Lower leg skin (tissue), 4 donors: ENCODE results near the gene PTPA. TPM values are rescaled to one million over a fixed set of nuclear protein-coding genes. Genes with fewer than 3 reads are reported as not detected.
"Not testable (repeated sequence)": the region's sequence is repeated elsewhere in the genome, so short reads cannot be mapped to it uniquely, and the experiment has no call there.

Experiments used
- DNase-seq, 2 donors: peaks; one replicate each; pipeline ENCODE4 v3.0.0-alpha.2; 2019; ENCODE audit warnings: low spot score in 2 of 2
- H3K4me3 ChIP-seq: fragments of 200-600 bp; sonication (generic); 2 replicates; pipeline ENCODE4 v1.5.1; 2017; ENCODE audit warnings: mild to moderate bottlenecking, low read depth; ENCODE audit not compliant: poor library complexity, severe bottlenecking
- CTCF ChIP-seq, 3 donors: fragments of 450-650 bp; IDR thresholded peaks; one replicate each; pipeline ENCODE4 v1.5.1; 2016; ENCODE audit warnings: antibody characterized with exemption in 3 of 3, mild to moderate bottlenecking in 3 of 3, moderate library complexity in 2 of 3
- POLR2A ChIP-seq, 2 donors: fragments of 450-650 bp; IDR thresholded peaks; one replicate each; pipeline ENCODE4 v1.6.1; 2016 to 2017; ENCODE audit warnings: antibody characterized with exemption in 2 of 2, mild to moderate bottlenecking in 1 of 2, moderate library complexity in 1 of 2
- WGBS, 2 donors: methylation state at CpG; one replicate each; pipeline ENCODE4 v1.1.5; 2018; 5-methylcytosine and 5-hydroxymethylcytosine counted together
- intact Hi-C: fragments of 100-400 bp; cut with DNase I; formaldehyde crosslinking; loops from one replicate; pipeline ENCODE4 v1.15.0; 2023; ENCODE audit warnings: low total_unique reads
- total RNA-seq, 4 donors: library from RNA; depleted of rRNA; stranded (reverse); fragments of >200 nt; gene quantifications; one replicate each; pipeline ENCODE4 v1.1.0, GENCODE V29; 2016

The PTPA gene
- total RNA-seq, 4 donors from 2014 or later = 62.9 to 104 (median 73.8) TPM

- intact Hi-C loops = no loop called here
- no peak overlapping the region for H3K4me3 ChIP-seq
- whole genome bisulfite sequencing, 2 donors = 59 to 84% methylated on average over 3 of the region's 3 CpGs
- no peak for TF ChIP-seq POLR2A (IDR thresholded peaks at IDR 0.05)
- no peak for DNase-seq
Measured at GRCh38 chr9:129194221-129194620, 83.0 kb downstream of the PTPA start.

- intact Hi-C loops = no loop called here
- WGBS, 2 donors = 89 to 94% methylated on average over 10 of the region's 10 CpGs
- no peak for DNase-seq
- H3K4me3 ChIP-seq = no peak overlapping the region
- no peak for TF ChIP-seq POLR2A (IDR thresholded peaks at IDR 0.05)
- no peak for TF ChIP-seq CTCF (IDR thresholded peaks at IDR 0.05)
Measured at GRCh38 chr9:129195606-129196005, 84.4 kb downstream of the PTPA start.

- DNase-seq, H3K4me3 ChIP-seq, intact Hi-C loops: not testable (repeated sequence)
- 91 to 92% methylated on average over 6 of the region's 6 CpGs for WGBS, 2 donors
Measured at GRCh38 chr9:129197045-129197444, 85.8 kb downstream of the PTPA start.

GRCh38 chr9:129197978-129198318 is 86.7 kb downstream of the PTPA start:
- TF ChIP-seq POLR2A (IDR thresholded peaks at IDR 0.05) = no peak
- TF ChIP-seq CTCF (IDR thresholded peaks at IDR 0.05) = no peak
- 35 to 40% methylated on average over 8 of the region's 8 CpGs for WGBS, 2 donors
- DNase-seq = no peak
- no peak overlapping the region for H3K4me3 ChIP-seq
- intact Hi-C loops = no loop called here

Other genes starting within 250 kb of the PTPA start
- gene KYAT1, start 229.5 kb upstream of the PTPA start, total RNA-seq = 10 to 100 TPM in 2 of 4 donors, 1 to 10 TPM in 2; 8.2 to 19.4 (median 10.9) TPM
- gene LRRC8A, start 229.3 kb upstream of the PTPA start, total RNA-seq = 100 to 1,000 TPM in 3 of 4 donors, 10 to 100 TPM in 1; 89.6 to 131 (median 111) TPM
- gene PHYHD1, start 190.4 kb upstream of the PTPA start, total RNA-seq = 10 to 100 TPM; 31.3 to 60.2 (median 50.6) TPM
- 10 to 100 TPM in 3 of 4 donors, 1 to 10 TPM in 1; 9.8 to 16.4 (median 11.9) TPM for gene DOLK, start 163.8 kb upstream of the PTPA start, total RNA-seq
- gene NUP188, start 163.7 kb upstream of the PTPA start, total RNA-seq = 10 to 100 TPM; 32.8 to 44.3 (median 36.1) TPM
- 100 to 1,000 TPM; 177 to 378 (median 207) TPM for gene SH3GLB2, start 83.1 kb upstream of the PTPA start, total RNA-seq
- 10 to 100 TPM; 37.7 to 66.1 (median 47.4) TPM for gene MIGA2, start 74.8 kb upstream of the PTPA start, total RNA-seq
- 10 to 100 TPM in 2 of 4 donors, 1 to 10 TPM in 2; 7.5 to 14.0 (median 10.7) TPM for gene DOLPP1, start 30.3 kb upstream of the PTPA start, total RNA-seq
- gene CRAT, start 622 bp upstream of the PTPA start, total RNA-seq = 10 to 100 TPM; 13.7 to 78.2 (median 31.3) TPM
- 10 to 100 TPM; 10.9 to 16.1 (median 12.6) TPM for gene IER5L, start 66.8 kb downstream of the PTPA start, total RNA-seq